Ovary (tissue), 9 donors: ENCODE results near the gene TOM1L2. TPM values are rescaled to one million over a fixed set of nuclear protein-coding genes. Genes with fewer than 3 reads are reported as not detected.
"Not testable (repeated sequence)": the region's sequence is repeated elsewhere in the genome, so short reads cannot be mapped to it uniquely, and the experiment has no call there.

Experiments used
- DNase-seq, 5 donors: peaks; one replicate each; pipeline ENCODE4 v3.0.0-alpha.2; 2019 to 2020
- H3K27ac ChIP-seq, 2 donors: fragments of 200-600 bp; one replicate each; pipeline versions ENCODE4 v1.5.1 to v1.8.0; 2019 to 2022
- H3K27me3 ChIP-seq: fragments of 200-600 bp; one replicate; pipeline ENCODE4 v1.8.0; 2022
- H3K36me3 ChIP-seq: fragments of 200-600 bp; sonication (generic); one replicate; pipeline ENCODE4 v1.5.1; 2019
- H3K4me1 ChIP-seq: one replicate; pipeline ENCODE4 v1.8.1; 2013; ENCODE audit warnings: mild to moderate bottlenecking, moderate library complexity; ENCODE audit not compliant: insufficient read depth
- H3K4me3 ChIP-seq: fragments of 200-600 bp; sonication (generic); one replicate; pipeline ENCODE4 v1.5.1; 2017
- H3K9me3 ChIP-seq, 2 donors: fragments of 200-600 bp in 1 of 2; sonication (generic) in 1 of 2; one replicate each; pipeline versions ENCODE4 v1.5.1 to v1.8.1; 2013 to 2019; ENCODE audit warnings: mild to moderate bottlenecking in 1 of 2, moderate library complexity in 1 of 2
- CTCF ChIP-seq, 3 donors: fragments of 450-650 bp in 2 of 3; fragments of 200-600 bp in 1 of 3; IDR thresholded peaks; one replicate each; pipeline versions ENCODE4 v1.5.1 to v1.8.0; 2016 to 2022; ENCODE audit warnings: antibody characterized with exemption in 3 of 3, mild to moderate bottlenecking in 1 of 3
- EP300 ChIP-seq: sonication (generic); formaldehyde crosslinking; IDR thresholded peaks from one replicate; pipeline ENCODE4 v1.6.1; 2017; ENCODE audit warnings: antibody characterized with exemption
- POLR2A ChIP-seq: fragments of 450-650 bp; IDR thresholded peaks from one replicate; pipeline ENCODE4 v1.6.1; 2017; ENCODE audit warnings: antibody characterized with exemption, mild to moderate bottlenecking, moderate library complexity
- WGBS, 3 donors: extraction: QIAGEN DNeasy Blood & Tissue Kit in 1 of 3; methylation state at CpG; one replicate each; pipeline versions ENCODE4 v1.1.5 to v1.1.7; 2013 to 2017; 5-methylcytosine and 5-hydroxymethylcytosine counted together
- intact Hi-C, 4 donors: fragments of 100-400 bp; cut with DNase I; formaldehyde crosslinking; loops; one replicate each; pipeline versions ENCODE4 v1.11.0 to v1.15.1; 2022 to 2023
- polyA plus RNA-seq, 2 donors: library from polyadenylated mRNA; stranded (reverse); fragments of 200-250 nt in 1 of 2; fragments of 350-450 nt in 1 of 2; fragmentation: Illumina TruSeq in 1 of 2; extraction: RNeasy Lipid Tissue Mini Kit (QIAGEN cat#74804) in 1 of 2; gene quantifications; one replicate each; pipeline ENCODE4 v1.2.3, GENCODE V29; 2013 to 2014
- total RNA-seq, 7 donors: library from RNA; depleted of rRNA in 2 of 7; stranded (reverse); fragments of >200 nt in 2 of 7; fragmentation: NEBNext Ultra II Directional in 3 of 7; extraction: Animal tissue kit (Norgen Biotek cat#: 25700) in 3 of 7; gene quantifications; one replicate each; pipeline versions ENCODE4 v1.1.0 to v1.2.4, GENCODE V29; 2016 to 2023
- donor health status: DM: no; HTN: no; CAD: no; lungs with moderate emphysema.
- donor health status: DM: no; HTN: no; CAD: no.
- donor health status: Bipolar disorder and iron deficiency.
- donor health status: DM: yes; HTN: yes; CAD: no.
- donor health status: DM: no; HTN: no; CAD: no.
- donor health status: DM: yes; HTN: yes; CAD: no.

The TOM1L2 gene
- total and polyA plus RNA-seq, 9 donors, result 25.6 to 62.5 (median 45.9) TPM

GRCh38 chr17:17810084-17810894, 161.9 kb downstream of the TOM1L2 start:
- WGBS, 3 donors, result 14 to 16% (median 15%) methylated on average over 61 to 68 of the region's 68 CpGs
- Histone ChIP-seq H3K4me1 (peaks cover 14% of the 10 kb centered on the region), H3K27me3 (no peaks in the 10 kb centered on the region), H3K4me3 (peak overlapping the region; percentile 36), H3K36me3 (no peaks in the 10 kb centered on the region), H3K9me3 (no peaks in the 10 kb centered on the region), H3K27ac (peak overlapping the region; percentile 64 to 88)
- DNase-seq, result peak; percentile 75 to 89 (median 77)
- TF ChIP-seq CTCF (IDR thresholded peaks at IDR 0.05) (peak in 1 of 3 donors; percentile 11), EP300 (no peak)
- intact Hi-C loops, result loop anchor here (5.0 to 10.0 kb wide), 5 partner anchors 47 to 455 kb away; partner anchors contain the start of genes ATPAF2 (in 1 of the 4) and GID4 (in 1 of the 4)

GRCh38 chr17:17809531-17810083, 162.6 kb downstream of the TOM1L2 start:
- H3K27ac ChIP-seq, result peak overlapping the region; percentile 64 to 88
- intact Hi-C loops, result loop anchor here (5.0 to 10.0 kb wide), 7 partner anchors 48 to 455 kb away; partner anchors contain the start of genes ATPAF2 (in 1 of the 4), GID4 (in 1 of the 4) and RAI1 (in 1 of the 4)
- no peaks in the 10 kb centered on the region for H3K27me3 ChIP-seq
- peak in 2 of 5 donors; percentile 55 to 64 for DNase-seq
- peaks cover 14% of the 10 kb centered on the region for H3K4me1 ChIP-seq
- H3K36me3 ChIP-seq, result no peaks in the 10 kb centered on the region
- no peak for TF ChIP-seq POLR2A
- TF ChIP-seq CTCF (IDR thresholded peaks at IDR 0.05), result no peak
- TF ChIP-seq EP300, result no peak
- H3K4me3 ChIP-seq, result peak overlapping the region; percentile 36
- WGBS, 3 donors, result 39 to 67% (median 42%) methylated on average over 39 to 52 of the region's 52 CpGs
- no peaks in the 10 kb centered on the region for H3K9me3 ChIP-seq

GRCh38 chr17:17808706-17809432, 163.3 kb downstream of the TOM1L2 start:
- WGBS, 3 donors, result 48 to 60% (median 50%) methylated on average over 15 of the region's 15 CpGs
- Histone ChIP-seq H3K27me3 (no peaks in the 10 kb centered on the region), H3K4me1 (peaks cover 14% of the 10 kb centered on the region), H3K4me3 (no peak overlapping the region), H3K36me3 (no peaks in the 10 kb centered on the region), H3K27ac (no peak overlapping the region), H3K9me3 (no peaks in the 10 kb centered on the region)
- intact Hi-C loops, result loop anchor here in 2 of 4 donors (10.0 kb wide), 2 partner anchors 114 to 124 kb away; partner anchors contain the start of gene RAI1 (in 1 of the 2)
- TF ChIP-seq CTCF (IDR thresholded peaks at IDR 0.05) (no peak), EP300 (no peak), POLR2A (no peak)
- DNase-seq, result no peak

- H3K27me3 ChIP-seq, H3K4me3 ChIP-seq, H3K9me3 ChIP-seq, H3K27ac ChIP-seq, H3K36me3 ChIP-seq, DNase-seq: not testable (repeated sequence)
- H3K4me1 ChIP-seq, result peaks cover 14% of the 10 kb centered on the region
- intact Hi-C loops, result loop anchor here in 2 of 4 donors (10.0 kb wide), 2 partner anchors 113 to 123 kb away; partner anchors contain the start of gene RAI1 (in 1 of the 2)
- 95 to 97% (median 96%) methylated on average over 5 of the region's 5 CpGs for WGBS, 3 donors
These were observed 164.0 kb downstream of the TOM1L2 start for GRCh38 chr17:17808200-17808599.
